Thyroid gland (tissue), 4 donors: ENCODE results near the gene PRKAB1.

ENCODE experiments used
- POLR2A ChIP-seq, 2 donors: fragments of 450-650 bp; IDR thresholded peaks; one replicate each; pipeline ENCODE4 v1.6.1; 2017; ENCODE audit warnings: antibody characterized with exemption in 2 of 2, mild to moderate bottlenecking in 2 of 2, moderate library complexity in 1 of 2
- TF ChIP-seq, protein P1 (sequence below), 6 experiments: fragments of 200-600 bp in 3 of 6; fragments of 450-650 bp in 3 of 6; sonication (generic) in 3 of 6; IDR thresholded peaks; one replicate each; pipeline ENCODE4 v1.5.1; 2016 to 2019; ENCODE audit warnings: antibody characterized with exemption in 6 of 6, mild to moderate bottlenecking in 2 of 6, inconsistent platforms in 1 of 6, moderate library complexity in 1 of 6

DNA sequence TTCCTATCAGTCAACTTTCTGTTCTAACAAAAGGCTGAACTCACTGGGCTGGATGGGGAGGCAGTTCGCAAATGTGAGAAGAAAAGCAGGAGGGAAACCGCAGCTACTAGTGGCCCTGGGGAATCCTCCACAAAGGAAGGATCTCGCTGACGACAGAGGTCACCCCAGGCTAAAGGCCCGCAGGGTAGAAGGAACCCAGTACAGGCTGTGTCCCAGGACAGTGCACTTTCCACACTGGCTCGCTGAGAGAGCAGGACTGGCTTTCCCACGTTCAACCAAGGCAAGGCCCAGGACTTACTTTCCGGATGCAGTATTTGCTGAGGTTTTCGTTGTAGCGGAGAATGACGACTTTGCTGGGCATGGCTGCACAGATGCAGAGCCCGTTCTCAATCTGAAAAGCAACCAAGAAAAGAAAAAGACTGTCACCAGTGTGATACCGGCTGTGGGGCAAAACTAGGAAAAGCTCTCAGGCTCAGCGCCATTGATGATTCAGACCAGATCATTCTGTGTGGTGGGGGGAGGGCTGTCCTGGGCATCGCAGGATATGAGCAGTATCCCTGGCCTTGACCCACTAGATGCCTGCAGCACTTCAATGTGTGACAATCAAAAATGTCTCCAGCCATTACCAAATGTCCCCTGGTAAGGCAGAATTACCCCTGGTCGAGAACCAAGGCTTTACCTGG, 36.3 kb downstream of the PRKAB1 start:
- TF ChIP-seq, protein P1, sequence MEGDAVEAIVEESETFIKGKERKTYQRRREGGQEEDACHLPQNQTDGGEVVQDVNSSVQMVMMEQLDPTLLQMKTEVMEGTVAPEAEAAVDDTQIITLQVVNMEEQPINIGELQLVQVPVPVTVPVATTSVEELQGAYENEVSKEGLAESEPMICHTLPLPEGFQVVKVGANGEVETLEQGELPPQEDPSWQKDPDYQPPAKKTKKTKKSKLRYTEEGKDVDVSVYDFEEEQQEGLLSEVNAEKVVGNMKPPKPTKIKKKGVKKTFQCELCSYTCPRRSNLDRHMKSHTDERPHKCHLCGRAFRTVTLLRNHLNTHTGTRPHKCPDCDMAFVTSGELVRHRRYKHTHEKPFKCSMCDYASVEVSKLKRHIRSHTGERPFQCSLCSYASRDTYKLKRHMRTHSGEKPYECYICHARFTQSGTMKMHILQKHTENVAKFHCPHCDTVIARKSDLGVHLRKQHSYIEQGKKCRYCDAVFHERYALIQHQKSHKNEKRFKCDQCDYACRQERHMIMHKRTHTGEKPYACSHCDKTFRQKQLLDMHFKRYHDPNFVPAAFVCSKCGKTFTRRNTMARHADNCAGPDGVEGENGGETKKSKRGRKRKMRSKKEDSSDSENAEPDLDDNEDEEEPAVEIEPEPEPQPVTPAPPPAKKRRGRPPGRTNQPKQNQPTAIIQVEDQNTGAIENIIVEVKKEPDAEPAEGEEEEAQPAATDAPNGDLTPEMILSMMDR (IDR thresholded peaks at IDR 0.05), result no peak
- no peak for TF ChIP-seq POLR2A (IDR thresholded peaks at IDR 0.05)
